Liver (tissue), 9 donors: ENCODE results near the gene PIK3R5. TPM values are rescaled to one million over a fixed set of nuclear protein-coding genes. Genes with fewer than 3 reads are reported as not detected.

Experiments used
- DNase-seq: peaks from one replicate; pipeline ENCODE4 v3.0.0-alpha.2; 2017; ENCODE audit warnings: low spot score
- H3K27ac ChIP-seq, 2 donors: one replicate each; pipeline ENCODE4 v1.7.0; 2013; ENCODE audit warnings: inconsistent platforms in 2 of 2, low read length in 2 of 2, control low read depth in 1 of 2, low read depth in 1 of 2, mild to moderate bottlenecking in 1 of 2
- H3K27me3 ChIP-seq, 4 donors: one replicate each; pipeline versions ENCODE4 v1.6.1 to v1.7.0; 2013; ENCODE audit warnings: low read length in 3 of 4, inconsistent platforms in 1 of 4, mild to moderate bottlenecking in 1 of 4, moderate library complexity in 1 of 4; ENCODE audit not compliant: control insufficient read depth in 4 of 4, insufficient read depth in 4 of 4
- H3K36me3 ChIP-seq, 4 donors: one replicate each; pipeline versions ENCODE4 v1.6.1 to v1.7.0; 2013; ENCODE audit warnings: low read length in 3 of 4, mild to moderate bottlenecking in 3 of 4, low read depth in 1 of 4, moderate library complexity in 1 of 4; ENCODE audit not compliant: control insufficient read depth in 4 of 4, insufficient read depth in 3 of 4
- H3K4me1 ChIP-seq, 4 donors: one replicate each; pipeline versions ENCODE4 v1.6.1 to v1.7.0; 2013; ENCODE audit warnings: low read length in 3 of 4, mild to moderate bottlenecking in 3 of 4, moderate library complexity in 1 of 4; ENCODE audit not compliant: control insufficient read depth in 4 of 4, insufficient read depth in 4 of 4
- H3K4me3 ChIP-seq, 3 donors: one replicate each; pipeline versions ENCODE4 v1.6.1 to v1.7.0; 2013; ENCODE audit warnings: low read length in 3 of 3, control low read depth in 1 of 3, low read depth in 1 of 3, mild to moderate bottlenecking in 1 of 3
- H3K9ac ChIP-seq, 2 donors: one replicate each; pipeline ENCODE4 v1.7.0; 2013; ENCODE audit warnings: low read length in 2 of 2, mild to moderate bottlenecking in 2 of 2, moderate library complexity in 2 of 2, control low read depth in 1 of 2, low read depth in 1 of 2
- H3K9me3 ChIP-seq, 4 donors: one replicate each; pipeline versions ENCODE4 v1.6.1 to v1.7.0; 2013; ENCODE audit warnings: low read length in 3 of 4; ENCODE audit not compliant: control insufficient read depth in 4 of 4
- GABPA ChIP-seq, 2 donors: IDR thresholded peaks in 1 of 2; conservative IDR thresholded peaks in 1 of 2; 2 replicates each; pipeline ENCODE4 v1.6.1; 2016; ENCODE audit warnings: antibody characterized with exemption in 2 of 2, mild to moderate bottlenecking in 1 of 2, moderate library complexity in 1 of 2
- NR2F2 ChIP-seq: IDR thresholded peaks from 2 replicates; pipeline ENCODE4 v1.6.1; 2016; ENCODE audit warnings: antibody characterized with exemption
- RAD21 ChIP-seq, 2 donors: IDR thresholded peaks; 2 replicates each; pipeline ENCODE4 v1.6.1; 2016; ENCODE audit warnings: antibody characterized with exemption in 2 of 2, mild to moderate bottlenecking in 2 of 2
- RXRA ChIP-seq, 2 donors: IDR thresholded peaks; 2 replicates each; pipeline ENCODE4 v1.6.1; 2017 to 2018; ENCODE audit warnings: antibody characterized with exemption in 2 of 2, mild to moderate bottlenecking in 1 of 2
- SP1 ChIP-seq: IDR thresholded peaks from 2 replicates; pipeline ENCODE4 v1.6.1; 2018; ENCODE audit warnings: antibody characterized with exemption, mild to moderate bottlenecking
- YY1 ChIP-seq: IDR thresholded peaks from 2 replicates; pipeline ENCODE4 v1.6.1; 2016; ENCODE audit warnings: antibody characterized with exemption, mild to moderate bottlenecking
- WGBS: extraction: QIAGEN DNeasy Blood & Tissue Kit; methylation state at CpG from one replicate; pipeline ENCODE4 v1.1.7; 2013; 5-methylcytosine and 5-hydroxymethylcytosine counted together
- polyA plus RNA-seq, 2 donors: library from polyadenylated mRNA; stranded (reverse) in 1 of 2; unstranded in 1 of 2; fragments of 200-250 nt in 1 of 2; fragments of >200 nt in 1 of 2; fragmentation: Nextera tagmentation in 1 of 2; extraction: Ambion mirVana in 1 of 2; gene quantifications; one replicate each; pipeline versions ENCODE4 v1.2.1 to v1.2.3, GENCODE V29; 2013 to 2015
- total RNA-seq, 2 donors: library from RNA; depleted of rRNA; stranded (reverse); fragments of >200 nt; gene quantifications; one replicate each; pipeline ENCODE4 v1.2.3, GENCODE V29; 2014
- TF ChIP-seq, protein P1 (sequence below): IDR thresholded peaks from 2 replicates; pipeline ENCODE4 v1.6.1; 2016; ENCODE audit warnings: antibody characterized with exemption
- TF ChIP-seq, protein P2 (sequence below): fragments of 150-350 bp; IDR thresholded peaks from 2 replicates; pipeline ENCODE4 v1.5.1; 2017; ENCODE audit warnings: improper control_type of control experiment, low read depth, low read length; ENCODE audit not compliant: missing input control
- TF ChIP-seq, protein P3 (sequence below): IDR thresholded peaks from 2 replicates; pipeline ENCODE4 v1.6.1; 2016; ENCODE audit warnings: antibody characterized with exemption
- donor health status: healthy.
- donor health status: healthy.
- donor health status: healthy.
- donor health status: healthy.
- donor health status: healthy.

PIK3R5 gene
- total and polyA plus RNA-seq, 4 donors: 0.93 to 7.8 (median 2.6) TPM

- Histone ChIP-seq H3K4me1 (no peaks in the 10 kb centered on the region), H3K27me3 (no peaks in the 10 kb centered on the region), H3K36me3 (no peaks in the 10 kb centered on the region), H3K9me3 (no peaks in the 10 kb centered on the region), H3K9ac (no peak overlapping the region), H3K4me3 (no peak overlapping the region), H3K27ac (no peak overlapping the region)
- TF ChIP-seq, protein P1, sequence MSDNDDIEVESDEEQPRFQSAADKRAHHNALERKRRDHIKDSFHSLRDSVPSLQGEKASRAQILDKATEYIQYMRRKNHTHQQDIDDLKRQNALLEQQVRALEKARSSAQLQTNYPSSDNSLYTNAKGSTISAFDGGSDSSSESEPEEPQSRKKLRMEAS: no peak
- TF ChIP-seq YY1 (no peak), RAD21 (IDR thresholded peaks at IDR 0.05) (no peak)
- 89% methylated on average over 3 of the region's 3 CpGs for WGBS
- no peak for DNase-seq
Measured at GRCh38 chr17:8896087-8896486, 69.4 kb downstream of the PIK3R5 start.

DNA sequence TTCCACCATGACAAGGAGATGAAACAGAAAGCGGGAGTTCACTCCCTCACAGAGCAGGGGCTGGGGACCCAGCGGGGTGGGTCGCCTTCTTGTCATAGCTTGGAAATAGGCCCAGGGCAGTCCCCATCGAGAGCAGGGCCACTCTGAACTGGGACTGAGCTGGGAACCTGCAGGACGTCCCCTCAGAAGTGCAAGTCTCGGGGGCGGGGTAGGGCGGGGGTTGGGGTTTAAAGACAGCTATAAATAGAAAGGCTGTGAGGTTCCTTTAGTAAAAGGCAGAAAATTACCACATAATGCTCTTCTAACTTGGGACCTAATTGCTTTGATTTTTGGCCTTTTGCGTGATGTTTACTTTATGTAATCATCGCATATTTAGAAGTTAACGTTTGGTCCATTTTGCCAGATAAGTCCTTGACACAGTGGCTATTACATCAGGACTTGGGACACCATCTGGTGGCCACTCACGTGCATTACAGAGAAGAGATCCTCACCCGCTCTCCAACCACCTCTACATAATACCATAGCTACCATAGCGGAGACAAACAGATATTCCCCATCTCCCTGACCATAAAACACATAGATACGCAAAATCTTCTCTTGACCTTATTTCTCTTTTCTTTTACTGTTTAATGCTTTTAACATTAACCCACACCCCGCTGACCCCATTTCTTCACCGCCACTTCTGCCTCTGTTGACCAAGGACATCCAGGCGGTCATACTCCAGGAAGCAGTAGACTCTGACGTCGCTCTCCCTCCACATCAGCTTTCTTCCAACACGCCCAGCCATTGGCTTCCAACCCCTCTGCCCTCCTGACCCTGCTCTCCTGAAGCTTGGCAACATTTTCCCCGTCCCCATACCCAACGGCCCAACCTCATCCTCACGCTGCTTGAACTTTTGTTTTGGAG, 70.6 kb downstream of the PIK3R5 start:
- Histone ChIP-seq H3K4me1 (no peaks in the 10 kb centered on the region), H3K36me3 (peaks cover 0 to under 1% (median 0%) of the 10 kb centered on the region in 4 donors)
- no peak for TF ChIP-seq NR2F2
- peak; percentile 77 to 87 for TF ChIP-seq RAD21 (IDR thresholded peaks at IDR 0.05)
- TF ChIP-seq, protein P2, sequence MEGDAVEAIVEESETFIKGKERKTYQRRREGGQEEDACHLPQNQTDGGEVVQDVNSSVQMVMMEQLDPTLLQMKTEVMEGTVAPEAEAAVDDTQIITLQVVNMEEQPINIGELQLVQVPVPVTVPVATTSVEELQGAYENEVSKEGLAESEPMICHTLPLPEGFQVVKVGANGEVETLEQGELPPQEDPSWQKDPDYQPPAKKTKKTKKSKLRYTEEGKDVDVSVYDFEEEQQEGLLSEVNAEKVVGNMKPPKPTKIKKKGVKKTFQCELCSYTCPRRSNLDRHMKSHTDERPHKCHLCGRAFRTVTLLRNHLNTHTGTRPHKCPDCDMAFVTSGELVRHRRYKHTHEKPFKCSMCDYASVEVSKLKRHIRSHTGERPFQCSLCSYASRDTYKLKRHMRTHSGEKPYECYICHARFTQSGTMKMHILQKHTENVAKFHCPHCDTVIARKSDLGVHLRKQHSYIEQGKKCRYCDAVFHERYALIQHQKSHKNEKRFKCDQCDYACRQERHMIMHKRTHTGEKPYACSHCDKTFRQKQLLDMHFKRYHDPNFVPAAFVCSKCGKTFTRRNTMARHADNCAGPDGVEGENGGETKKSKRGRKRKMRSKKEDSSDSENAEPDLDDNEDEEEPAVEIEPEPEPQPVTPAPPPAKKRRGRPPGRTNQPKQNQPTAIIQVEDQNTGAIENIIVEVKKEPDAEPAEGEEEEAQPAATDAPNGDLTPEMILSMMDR: peak; percentile 89

DNA sequence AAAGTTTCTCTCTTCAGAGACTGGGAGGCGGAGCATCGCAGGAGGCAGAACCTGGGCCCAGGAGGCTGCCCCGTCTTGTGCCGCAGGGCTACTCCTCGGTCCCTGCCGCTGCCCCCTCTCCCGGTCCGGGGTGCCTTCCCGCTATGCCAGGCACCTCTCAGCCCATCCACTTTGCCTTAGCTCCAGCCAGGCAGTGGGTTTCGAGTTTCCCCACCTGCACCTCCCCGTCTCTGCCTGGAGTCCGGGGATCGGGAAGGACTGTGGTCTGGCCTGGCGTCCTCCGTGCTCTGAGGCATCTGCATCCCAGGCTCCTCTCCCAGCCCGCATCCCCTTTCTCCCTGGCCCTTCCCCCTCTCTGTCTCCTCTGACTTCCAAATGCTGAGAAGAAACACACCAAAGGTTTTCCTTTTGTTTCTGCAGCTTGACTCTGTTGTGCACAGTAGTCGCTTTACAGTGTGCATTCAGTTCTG, 71.3 kb downstream of the PIK3R5 start:
- H3K9ac ChIP-seq: no peak overlapping the region
- 61% methylated on average over 17 of the region's 17 CpGs for WGBS
- no peaks in the 10 kb centered on the region for H3K27me3 ChIP-seq
- no peak for TF ChIP-seq YY1
- TF ChIP-seq, protein P1: no peak
- H3K27ac ChIP-seq: no peak overlapping the region
- H3K4me3 ChIP-seq: peak overlapping the region in 1 of 3 donors; percentile 4
- H3K9me3 ChIP-seq: no peaks in the 10 kb centered on the region
- H3K36me3 ChIP-seq: peaks cover 0 to 3% (median 0%) of the 10 kb centered on the region in 4 donors
- DNase-seq: no peak
- H3K4me1 ChIP-seq: no peaks in the 10 kb centered on the region

More for the DNA sequence above, 70.6 kb downstream of the PIK3R5 start:
- Histone ChIP-seq H3K27ac (no peak overlapping the region), H3K4me3 (peak overlapping the region in 1 of 3 donors; percentile 4), H3K9me3 (no peaks in the 10 kb centered on the region), H3K9ac (no peak overlapping the region), H3K27me3 (no peaks in the 10 kb centered on the region)
- no peak for DNase-seq
- WGBS: 39% methylated on average over 24 of the region's 24 CpGs

DNA sequence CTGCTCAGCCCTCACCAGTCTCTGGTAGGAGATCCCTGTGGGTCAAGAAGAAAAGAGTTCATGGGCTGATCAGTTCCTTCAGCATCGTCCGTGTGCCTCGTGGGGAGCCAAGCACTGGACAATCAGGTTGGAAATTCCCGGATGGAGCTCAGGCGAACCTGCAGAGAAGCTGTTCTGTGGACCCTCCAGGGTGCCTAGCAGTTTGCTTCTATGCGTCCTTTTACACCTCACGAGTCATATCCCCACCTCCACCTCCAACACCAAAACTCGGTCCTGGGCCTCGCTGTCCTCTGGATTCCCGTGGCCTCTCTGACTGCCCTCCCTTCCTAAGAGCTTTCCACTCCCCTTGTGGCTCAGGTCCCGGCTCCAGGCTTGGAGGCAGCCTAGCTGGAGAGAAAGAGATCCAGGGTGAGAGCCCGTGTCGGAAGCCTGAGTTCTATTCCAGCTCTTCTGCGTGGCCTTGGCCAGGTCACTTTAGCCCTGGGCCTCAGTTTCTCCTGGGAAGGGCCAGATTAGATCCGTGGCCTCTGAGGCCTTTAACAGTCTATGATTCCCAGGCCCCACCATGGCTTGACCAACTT, 71.8 kb downstream of the PIK3R5 start:
- no peak overlapping the region for H3K4me3 ChIP-seq
- H3K9ac ChIP-seq: no peak overlapping the region
- H3K4me1 ChIP-seq: no peaks in the 10 kb centered on the region
- WGBS: 88% methylated on average over 15 of the region's 15 CpGs
- no peak for DNase-seq
- no peaks in the 10 kb centered on the region for H3K9me3 ChIP-seq
- H3K36me3 ChIP-seq: peaks cover 0 to 3% (median 0%) of the 10 kb centered on the region in 4 donors
- TF ChIP-seq RXRA (IDR thresholded peaks at IDR 0.05) (no peak), SP1 (no peak), GABPA (IDR thresholded peaks at IDR 0.05 in 1 of 2, conservative IDR thresholded peaks at IDR 0.05 in 1 of 2) (no peak)
- TF ChIP-seq, protein P1: no peak
- TF ChIP-seq, protein P3, sequence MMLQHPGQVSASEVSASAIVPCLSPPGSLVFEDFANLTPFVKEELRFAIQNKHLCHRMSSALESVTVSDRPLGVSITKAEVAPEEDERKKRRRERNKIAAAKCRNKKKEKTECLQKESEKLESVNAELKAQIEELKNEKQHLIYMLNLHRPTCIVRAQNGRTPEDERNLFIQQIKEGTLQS: no peak
- H3K27ac ChIP-seq: no peak overlapping the region
- H3K27me3 ChIP-seq: no peaks in the 10 kb centered on the region
